H9 (cell line): ENCODE data around the gene NEK5. TPM values are rescaled to one million over a fixed set of nuclear protein-coding genes. Genes with fewer than 3 reads are reported as not detected.

Experiments
- DNase-seq: peaks from one replicate; pipeline ENCODE4 v3.0.0-alpha.2; 2017
- H2AFZ ChIP-seq: one replicate; pipeline ENCODE4 v1.6.1; 2013; ENCODE audit warnings: mild to moderate bottlenecking, low read length, control low read depth, moderate library complexity
- H2AK5ac ChIP-seq: 2 replicates; pipeline ENCODE4 v1.6.1; 2013; ENCODE audit warnings: low read length, control low read depth, mixed read lengths; ENCODE audit not compliant: insufficient read length
- H2BK120ac ChIP-seq: one replicate; pipeline ENCODE4 v1.6.1; 2013; ENCODE audit warnings: low read depth, mild to moderate bottlenecking, low read length, control low read depth, inconsistent platforms; ENCODE audit not compliant: poor library complexity, severe bottlenecking
- H2BK12ac ChIP-seq: 2 replicates; pipeline ENCODE4 v1.6.1; 2013; ENCODE audit warnings: low read length, control low read depth, mixed read lengths, low read depth; ENCODE audit not compliant: insufficient read length
- H2BK15ac ChIP-seq: 2 replicates; pipeline ENCODE4 v1.6.1; 2013; ENCODE audit warnings: low read depth, low read length, control low read depth
- H2BK20ac ChIP-seq: one replicate; pipeline ENCODE4 v1.6.1; 2013; ENCODE audit warnings: low read depth, mild to moderate bottlenecking, low read length, control low read depth, inconsistent platforms; ENCODE audit not compliant: poor library complexity, severe bottlenecking
- H2BK5ac ChIP-seq: 2 replicates; pipeline ENCODE4 v1.6.1; 2013; ENCODE audit warnings: low read length, control low read depth, mixed read lengths; ENCODE audit not compliant: insufficient read length
- H3K14ac ChIP-seq: 2 replicates; pipeline ENCODE4 v1.6.1; 2013; ENCODE audit warnings: low read length, control low read depth; ENCODE audit not compliant: insufficient read depth
- H3K18ac ChIP-seq: 2 replicates; pipeline ENCODE4 v1.6.1; 2013; ENCODE audit warnings: low read depth, mild to moderate bottlenecking, mixed read lengths, low read length, control low read depth; ENCODE audit not compliant: insufficient read length
- H3K23ac ChIP-seq: 2 replicates; pipeline ENCODE4 v1.6.1; 2013; ENCODE audit warnings: low read length, control low read depth, mixed read lengths, low read depth; ENCODE audit not compliant: insufficient read length
- H3K23me2 ChIP-seq: 2 replicates; pipeline ENCODE4 v1.6.1; 2013; ENCODE audit warnings: low read depth, mild to moderate bottlenecking, mixed read lengths, low read length, control low read depth; ENCODE audit not compliant: insufficient read length, poor library complexity, severe bottlenecking
- H3K27ac ChIP-seq: 2 replicates; pipeline ENCODE4 v1.5.1; 2013; ENCODE audit warnings: low read length, control low read depth, mixed read lengths, low read depth; ENCODE audit not compliant: insufficient read length
- H3K27me3 ChIP-seq: 2 replicates; pipeline ENCODE4 v1.6.1; 2013; ENCODE audit warnings: low read length, control low read depth, inconsistent platforms; ENCODE audit not compliant: insufficient read depth
- H3K4ac ChIP-seq: 2 replicates; pipeline ENCODE4 v1.6.1; 2013; ENCODE audit warnings: low read depth, mild to moderate bottlenecking, control low read depth, inconsistent platforms, low read length, moderate library complexity
- H3K4me1 ChIP-seq: 2 replicates; pipeline ENCODE4 v1.6.1; 2013; ENCODE audit warnings: low read length, control low read depth, inconsistent platforms; ENCODE audit not compliant: insufficient read depth
- H3K4me2 ChIP-seq: 2 replicates; pipeline ENCODE4 v1.6.1; 2013; ENCODE audit warnings: low read length, control low read depth, mixed read lengths; ENCODE audit not compliant: insufficient read length, insufficient read depth
- H3K56ac ChIP-seq: 2 replicates; pipeline ENCODE4 v1.6.1; 2013; ENCODE audit warnings: low read depth, mild to moderate bottlenecking, mixed read lengths, low read length, control low read depth; ENCODE audit not compliant: insufficient read length
- H3K79me1 ChIP-seq: 2 replicates; pipeline ENCODE4 v1.6.1; 2013; ENCODE audit warnings: low read depth, mild to moderate bottlenecking, moderate library complexity, low read length, control low read depth, inconsistent platforms; ENCODE audit not compliant: insufficient read depth, poor library complexity, severe bottlenecking
- H3K79me2 ChIP-seq: 2 replicates; pipeline ENCODE4 v1.6.1; 2013; ENCODE audit warnings: low read length, control low read depth, inconsistent platforms; ENCODE audit not compliant: insufficient read depth
- H3K9ac ChIP-seq: 2 replicates; pipeline ENCODE4 v1.6.1; 2013; ENCODE audit warnings: low read length, control low read depth, mixed read lengths; ENCODE audit not compliant: insufficient read length; ENCODE audit errors: extremely low read depth
- H3K9me3 ChIP-seq: one replicate; pipeline ENCODE4 v1.6.1; 2013; ENCODE audit warnings: low read depth, low read length, inconsistent platforms; ENCODE audit not compliant: control insufficient read depth
- H3T11ph ChIP-seq: one replicate; pipeline ENCODE4 v1.6.1; 2013; ENCODE audit warnings: mild to moderate bottlenecking, low read length, control low read depth, inconsistent platforms
- H4K20me1 ChIP-seq: one replicate; pipeline ENCODE4 v1.6.1; 2013; ENCODE audit not compliant: control insufficient read depth, insufficient read length, insufficient read depth
- H4K5ac ChIP-seq: 2 replicates; pipeline ENCODE4 v1.6.1; 2013; ENCODE audit warnings: low read depth, mild to moderate bottlenecking, mixed read lengths, low read length, control low read depth; ENCODE audit not compliant: insufficient read length
- H4K8ac ChIP-seq: replicated peaks from 2 replicates; pipeline ENCODE4 v1.6.1; 2013; ENCODE audit warnings: low read length, control low read depth, mixed read lengths, low read depth; ENCODE audit not compliant: insufficient read length
- H4K91ac ChIP-seq: 2 replicates; pipeline ENCODE4 v1.6.1; 2013; ENCODE audit warnings: low read depth, mild to moderate bottlenecking, moderate library complexity, mixed read lengths, low read length, control low read depth; ENCODE audit not compliant: insufficient read length
- H3K27ac Mint-ChIP-seq, 3 experiments: 2 replicates in 2 of 3; 3 replicates in 1 of 3; pipeline ENCODE4 v1.8.0; 2020 to 2021; ENCODE audit warnings: mixed read lengths in 3 of 3, mild to moderate bottlenecking in 1 of 3, moderate library complexity in 1 of 3
- H3K27me3 Mint-ChIP-seq: 2 replicates; pipeline ENCODE4 v1.8.0; 2021; ENCODE audit warnings: low read depth, mild to moderate bottlenecking, moderate library complexity, mixed read lengths
- H3K36me3 Mint-ChIP-seq, 3 experiments: 2 replicates in 2 of 3; 3 replicates in 1 of 3; pipeline ENCODE4 v1.8.0; 2020 to 2021; ENCODE audit warnings: low read depth in 3 of 3, mixed read lengths in 3 of 3; ENCODE audit not compliant: insufficient read depth in 1 of 3
- H3K4me1 Mint-ChIP-seq, 2 experiments: 2 replicates each; pipeline ENCODE4 v1.8.0; 2020; ENCODE audit warnings: mixed read lengths in 2 of 2
- H3K4me3 Mint-ChIP-seq, 2 experiments: 2 replicates in 1 of 2; 3 replicates in 1 of 2; pipeline ENCODE4 v1.8.0; 2020 to 2021; ENCODE audit warnings: mild to moderate bottlenecking in 2 of 2, mixed read lengths in 2 of 2, moderate library complexity in 1 of 2
- H3K9me3 Mint-ChIP-seq, 2 experiments: 2 replicates in 1 of 2; 3 replicates in 1 of 2; pipeline ENCODE4 v1.8.0; 2020; ENCODE audit warnings: mild to moderate bottlenecking in 2 of 2, mixed read lengths in 2 of 2, moderate library complexity in 1 of 2
- CTCF ChIP-seq: fragments of 200-600 bp; sonication (generic); conservative IDR thresholded peaks from 3 replicates; pipeline ENCODE4 v1.8.0; 2021; ENCODE audit warnings: antibody characterized with exemption, mild to moderate bottlenecking
- WGBS: extraction: QIAGEN DNeasy Blood & Tissue Kit; methylation state at CpG from one replicate; pipeline ENCODE4 v1.1.7; 2013; ENCODE audit warnings: missing lambda C conversion rate, low lambda C conversion rate, mixed read lengths; ENCODE audit not compliant: insufficient read length; ENCODE audit errors: extremely low coverage; 5-methylcytosine and 5-hydroxymethylcytosine counted together
- total RNA-seq: library from RNA; stranded (reverse); gene quantifications from 2 replicates; pipeline ENCODE4 v1.2.1, GENCODE V29; 2021

The NEK5 gene
- total RNA-seq, 1 experiment from 2014 or later, result 0.26 TPM

DNA sequence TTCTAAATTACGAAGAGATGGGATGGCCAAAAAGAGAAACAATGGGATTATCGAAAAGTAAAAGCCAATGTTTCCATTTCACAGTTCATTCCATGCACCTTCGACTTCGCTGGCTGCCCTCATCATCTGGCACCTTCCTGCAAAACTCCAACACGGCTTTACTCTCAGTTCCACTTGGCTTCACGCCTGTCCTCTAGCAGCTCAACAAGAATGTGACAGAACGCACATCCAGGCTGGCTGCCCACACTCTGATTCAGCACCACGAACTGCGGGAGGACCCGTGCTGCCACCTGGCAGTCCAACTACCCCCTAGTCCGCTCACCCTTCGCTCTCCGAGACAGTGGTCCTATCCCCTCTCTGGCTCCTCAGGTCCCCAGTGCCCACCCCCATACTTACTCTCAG, 129.4 kb downstream of the NEK5 start:
- no peak overlapping the region for H2BK15ac ChIP-seq
- no peaks in the 10 kb centered on the region for H3K79me2 ChIP-seq
- peak overlapping the region in 2 of 3 experiments; percentile 24 to 76; a peak in 4 of 7 replicates for H3K27ac Mint-ChIP-seq
- H4K20me1 ChIP-seq, result no peaks in the 10 kb centered on the region
- H2AK5ac ChIP-seq, result no peak overlapping the region
- H3K9ac ChIP-seq, result no peak overlapping the region
- peaks cover 1% of the 10 kb centered on the region; the same call in 1 of the 2 replicates for H3K27me3 Mint-ChIP-seq
- no peak overlapping the region for H2BK12ac ChIP-seq
- no peak overlapping the region for H3T11ph ChIP-seq
- no peak overlapping the region for H3K23ac ChIP-seq
- H4K5ac ChIP-seq, result no peak overlapping the region
- no peaks in the 10 kb centered on the region for H3K27me3 ChIP-seq
- H3K79me1 ChIP-seq, result no peaks in the 10 kb centered on the region
- H2BK5ac ChIP-seq, result no peak overlapping the region
- DNase-seq, result no peak
- H3K4me1 Mint-ChIP-seq, result peaks cover 54 to 66% of the 10 kb centered on the region in 2 experiments
- no peak for TF ChIP-seq CTCF
- H3K14ac ChIP-seq, result no peak overlapping the region
- no peak overlapping the region for H2AFZ ChIP-seq
- H3K36me3 Mint-ChIP-seq, result no peaks in the 10 kb centered on the region; a peak in 1 of 7 replicates
- H3K4me3 Mint-ChIP-seq, result no peak overlapping the region
- H3K23me2 ChIP-seq, result no peaks in the 10 kb centered on the region
- H3K4me2 ChIP-seq, result no peak overlapping the region
- peaks cover 8% of the 10 kb centered on the region; the same call in 1 of the 2 replicates for H3K4me1 ChIP-seq
- H4K8ac ChIP-seq, result no peak overlapping the region
- no peak overlapping the region for H2BK20ac ChIP-seq
- H3K9me3 Mint-ChIP-seq, result no peaks in the 10 kb centered on the region
- no peak overlapping the region for H3K27ac ChIP-seq
- no peak overlapping the region for H2BK120ac ChIP-seq
- H3K18ac ChIP-seq, result no peak overlapping the region
- no peak overlapping the region for H4K91ac ChIP-seq
- no peak overlapping the region for H3K4ac ChIP-seq
- no peak overlapping the region for H3K56ac ChIP-seq
- H3K9me3 ChIP-seq, result no peaks in the 10 kb centered on the region
- no CpG with 5 or more reads among the region's 13 CpGs for WGBS
